HCEC 1CT (cell line): ENCODE data around the gene GHRL.
A peak's percentile ranks its signal among the peaks of the same experiment; 100 is the strongest.
"Not testable (repeated sequence)": the region's sequence is repeated elsewhere in the genome, so short reads cannot be mapped to it uniquely, and the experiment has no call there.

ENCODE experiments used
- DNase-seq: peaks from one replicate; pipeline ENCODE4 v3.0.0-alpha.2; 2017

The GHRL gene

DNA sequence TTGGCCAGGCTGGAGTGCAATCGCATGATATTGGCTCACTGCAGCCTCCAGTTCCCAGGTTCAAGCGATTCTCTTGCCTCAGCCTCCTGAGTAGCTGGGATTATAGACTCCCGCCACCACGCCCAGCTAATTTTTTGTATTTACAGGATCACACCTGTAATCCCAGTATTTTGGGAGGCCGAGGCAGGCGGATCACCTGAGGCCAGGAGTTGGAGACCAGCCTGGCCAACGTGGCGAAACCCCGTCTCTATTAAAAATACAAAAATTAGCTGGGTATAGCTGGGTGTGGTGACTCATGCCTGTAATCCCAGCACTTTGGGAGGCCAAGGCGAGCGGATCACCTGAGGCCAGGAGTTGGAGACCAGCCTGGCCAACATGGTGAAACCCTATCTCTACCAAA is 20.3 kb downstream of the GHRL start:
- not testable (repeated sequence) for DNase-seq

- no peak for DNase-seq
Observed at GRCh38 chr3:10269443-10269842, 23.3 kb downstream of the GHRL start.

DNA sequence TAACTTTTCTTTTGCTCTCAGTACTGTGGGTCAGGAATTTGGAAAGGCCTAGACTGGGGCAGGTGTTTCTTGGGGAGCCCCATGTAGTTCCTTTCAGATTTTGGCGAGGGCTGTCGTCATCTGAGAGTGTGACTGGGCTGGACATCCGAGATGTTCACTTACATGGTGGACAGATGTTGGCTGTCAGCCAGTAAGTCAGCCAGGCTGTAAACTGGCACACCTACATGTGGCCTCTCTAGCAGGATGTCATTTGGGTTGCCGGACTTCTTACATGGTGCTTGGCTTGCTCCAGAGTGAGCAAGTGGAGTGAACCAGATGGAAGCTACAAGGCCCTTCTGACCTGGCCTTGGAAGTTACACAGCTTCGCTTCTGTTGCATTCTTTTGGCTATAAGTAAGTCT is 23.8 kb downstream of the GHRL start:
- no peak for DNase-seq

- DNase-seq, result no peak
Observed at GRCh38 chr3:10268116-10268515, 24.6 kb downstream of the GHRL start.

GRCh38 chr3:10266936-10267335 is 25.8 kb downstream of the GHRL start:
- not testable (repeated sequence) for DNase-seq

DNA sequence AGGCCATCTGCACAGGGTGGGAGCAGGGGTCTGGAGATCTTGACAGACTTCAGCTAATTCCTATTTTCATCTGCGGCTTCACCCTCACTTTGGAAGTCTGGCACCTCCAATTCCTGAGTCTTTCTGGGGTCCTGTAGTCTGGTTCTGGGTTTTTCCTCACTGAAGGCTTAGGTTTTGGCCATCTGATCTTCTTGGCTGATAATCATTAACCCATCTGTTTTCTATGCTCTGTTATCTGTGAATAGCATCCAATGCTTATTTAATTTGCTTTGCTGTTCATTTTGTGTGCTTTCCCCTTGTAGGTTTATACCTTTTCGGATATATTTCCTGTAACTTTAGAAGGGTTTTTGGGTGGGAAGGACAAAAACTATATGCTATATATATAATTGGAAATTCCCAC is 26.9 kb downstream of the GHRL start:
- DNase-seq, result no peak

DNA sequence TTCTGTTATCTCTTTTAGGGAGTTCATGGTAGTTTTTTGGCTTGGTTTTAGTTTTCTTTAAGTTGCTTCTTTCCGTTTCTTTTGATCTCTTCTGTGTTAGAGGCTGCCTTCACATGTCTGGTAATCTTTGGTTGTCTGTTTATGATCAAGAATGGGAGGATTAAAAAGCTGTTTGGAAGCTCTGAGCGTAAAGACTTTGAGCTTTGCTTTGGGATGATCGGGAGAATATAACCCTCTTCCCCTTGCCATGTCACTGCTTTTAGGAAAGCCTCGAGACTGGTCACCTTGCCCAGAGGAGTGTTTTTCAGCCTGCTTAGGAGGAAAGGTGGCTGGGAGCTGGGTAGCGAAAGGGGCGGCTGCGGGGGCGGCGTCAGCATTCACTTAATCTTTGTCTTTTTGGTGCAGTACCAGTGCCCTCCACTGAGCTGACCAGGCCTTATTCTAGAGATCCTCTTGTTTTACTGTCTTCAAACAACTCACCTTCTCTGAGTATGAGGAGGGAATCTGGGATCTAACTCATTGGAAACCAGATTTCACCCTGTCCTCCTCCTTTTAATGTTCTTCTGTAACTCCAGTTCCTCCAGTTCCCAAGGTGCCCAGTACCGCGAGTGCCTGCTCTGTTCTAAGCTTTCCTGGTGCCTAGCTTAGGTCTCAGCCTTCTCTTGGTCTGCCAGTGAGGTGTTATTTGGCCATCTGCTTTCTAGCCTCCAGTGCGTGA is 28.9 kb downstream of the GHRL start:
- DNase-seq, result peak; percentile 23

GRCh38 chr3:10262027-10262426 is 30.7 kb downstream of the GHRL start:
- no peak for DNase-seq

DNA sequence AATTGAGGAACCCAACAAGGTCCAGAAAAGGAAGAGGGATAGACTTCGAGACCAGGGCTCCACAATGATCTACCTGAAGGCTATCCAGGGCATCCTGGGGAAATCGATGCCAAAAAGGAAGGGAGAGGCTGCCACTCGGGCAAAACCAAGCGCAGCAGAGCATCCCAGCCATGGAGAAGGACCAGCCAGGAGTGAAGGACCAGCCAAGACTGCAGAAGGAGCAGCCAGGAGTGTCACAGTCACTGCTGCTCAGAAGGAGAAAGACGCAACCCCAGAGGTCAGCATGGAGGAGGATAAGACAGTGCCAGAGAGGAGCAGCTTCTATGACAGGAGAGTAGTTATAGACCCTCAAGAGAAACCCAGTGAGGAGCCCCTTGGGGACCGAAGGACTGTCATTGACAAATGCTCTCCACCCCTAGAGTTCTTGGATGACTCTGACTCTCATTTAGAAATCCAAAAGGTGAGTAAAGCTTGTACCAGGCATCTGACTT is 32.5 kb downstream of the GHRL start:
- no peak for DNase-seq

DNA sequence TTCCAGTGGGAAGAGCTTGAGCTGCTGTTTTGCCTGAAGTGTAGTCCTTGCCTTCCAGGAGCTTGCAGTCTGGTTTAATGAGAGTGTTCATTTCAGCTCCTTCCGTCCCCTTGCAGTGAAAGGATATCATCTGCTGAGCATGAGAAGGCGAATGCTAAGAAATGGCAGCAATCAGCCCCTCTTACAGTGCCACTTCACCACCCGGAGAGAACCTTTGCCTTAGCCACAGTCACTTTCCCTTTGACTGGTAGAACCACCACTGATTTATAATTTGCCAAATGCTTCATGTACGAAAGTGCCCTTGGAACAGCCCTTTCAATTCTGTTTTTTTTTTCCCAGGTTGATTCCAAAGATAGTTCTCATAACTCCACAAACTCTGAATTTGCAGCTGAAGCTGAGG is 32.9 kb downstream of the GHRL start:
- DNase-seq, result no peak

GRCh38 chr3:10259036-10259435 is 33.7 kb downstream of the GHRL start:
- no peak for DNase-seq

- DNase-seq, result no peak
Observed at GRCh38 chr3:10255835-10256234, 36.9 kb downstream of the GHRL start.

- DNase-seq, result no peak
Observed at GRCh38 chr3:10253731-10254130, 39.0 kb downstream of the GHRL start.

DNA sequence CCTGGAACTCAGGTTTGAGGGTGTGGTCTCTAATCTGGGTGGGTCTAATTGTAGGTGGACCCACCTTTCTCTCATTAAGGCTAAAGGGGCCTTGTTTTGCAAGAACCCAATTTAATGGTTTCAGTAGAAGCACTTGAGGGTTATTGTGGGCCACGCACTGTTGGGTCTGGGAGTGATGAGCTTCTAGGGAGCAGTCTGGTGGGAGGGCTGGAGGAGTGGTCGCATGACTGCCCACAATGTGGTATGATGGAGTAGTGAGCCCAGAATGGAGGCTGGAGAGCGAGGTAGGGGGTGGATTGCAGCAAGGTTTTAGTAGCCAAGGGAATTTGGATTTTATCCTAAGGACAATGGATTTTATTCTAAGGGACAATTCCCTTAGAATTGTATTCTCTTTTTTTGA is 41.7 kb downstream of the GHRL start:
- DNase-seq, result no peak

- no peak for DNase-seq
Observed at GRCh38 chr3:10249833-10250232, 42.9 kb downstream of the GHRL start.

DNA sequence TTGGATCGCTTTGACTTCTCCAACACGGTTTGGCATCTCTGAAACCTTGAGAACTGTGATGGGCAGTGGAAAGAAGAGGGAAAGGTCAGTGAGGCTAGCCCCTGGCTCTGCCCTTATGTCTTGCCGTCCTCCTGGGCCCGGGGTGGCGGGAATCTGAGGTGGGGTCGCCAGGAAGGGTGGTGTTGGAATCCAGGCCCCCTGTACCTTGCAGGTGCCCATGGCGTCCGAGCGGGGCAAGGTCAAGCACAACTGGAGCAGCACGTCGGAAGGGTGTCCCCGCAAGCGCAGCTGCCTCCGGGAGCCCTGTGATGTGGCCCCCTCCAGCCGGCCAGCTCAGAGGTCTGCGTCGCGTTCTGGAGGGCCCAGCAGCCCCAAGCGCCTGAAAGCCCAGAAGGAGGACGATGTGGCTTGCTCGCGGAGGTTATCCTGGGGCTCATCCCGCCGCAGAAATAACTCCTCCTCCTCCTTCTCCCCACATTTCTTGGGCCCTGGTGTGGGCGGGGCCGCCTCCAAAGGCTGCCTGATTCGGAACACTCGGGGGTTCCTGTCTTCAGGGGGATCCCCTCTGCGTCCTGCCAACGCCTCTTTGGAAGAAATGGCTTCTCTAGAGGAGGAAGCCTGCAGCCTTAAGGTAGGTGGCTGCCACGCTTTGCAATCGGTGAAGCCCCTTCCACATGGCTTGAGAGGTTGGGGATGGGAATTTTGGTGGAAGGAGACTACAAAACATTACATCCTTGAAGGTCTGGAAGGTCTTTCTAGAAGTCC is 43.6 kb downstream of the GHRL start:
- DNase-seq, result peak; percentile 41

GRCh38 chr3:10248184-10248983 is 44.4 kb downstream of the GHRL start, which contains the start of gene TATDN2:
Gene TATDN2, plus strand, starts transcription at chr3:10248459. Its CDS starts 742 bp downstream, at chr3:10249201.
- DNase-seq, result peak; percentile 95

DNA sequence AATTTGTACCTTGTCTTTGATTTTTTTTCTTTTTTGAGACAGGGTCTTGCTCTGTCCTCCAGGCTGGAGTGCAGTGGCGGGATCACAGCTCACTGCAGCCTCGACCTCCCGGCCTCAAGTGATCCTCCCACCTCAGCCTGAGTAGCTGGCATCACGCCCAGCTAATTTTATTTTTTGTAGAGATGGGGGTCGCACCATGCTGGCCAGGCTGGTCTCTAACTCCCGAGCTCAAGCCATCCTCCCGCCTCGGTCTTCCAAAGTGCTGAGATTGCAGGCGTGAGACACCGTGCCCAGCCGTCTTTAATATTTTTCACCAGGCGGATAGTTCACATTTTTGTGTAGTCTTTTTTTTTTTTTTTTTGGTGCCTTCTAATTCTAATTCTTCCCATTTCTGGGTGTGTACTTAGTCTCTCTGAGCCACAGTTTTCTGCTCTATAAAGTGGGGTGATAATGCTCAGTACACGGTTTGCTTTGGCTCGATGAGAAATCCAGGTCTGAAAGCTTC is 45.0 kb downstream of the GHRL start:
- no peak for DNase-seq

DNA sequence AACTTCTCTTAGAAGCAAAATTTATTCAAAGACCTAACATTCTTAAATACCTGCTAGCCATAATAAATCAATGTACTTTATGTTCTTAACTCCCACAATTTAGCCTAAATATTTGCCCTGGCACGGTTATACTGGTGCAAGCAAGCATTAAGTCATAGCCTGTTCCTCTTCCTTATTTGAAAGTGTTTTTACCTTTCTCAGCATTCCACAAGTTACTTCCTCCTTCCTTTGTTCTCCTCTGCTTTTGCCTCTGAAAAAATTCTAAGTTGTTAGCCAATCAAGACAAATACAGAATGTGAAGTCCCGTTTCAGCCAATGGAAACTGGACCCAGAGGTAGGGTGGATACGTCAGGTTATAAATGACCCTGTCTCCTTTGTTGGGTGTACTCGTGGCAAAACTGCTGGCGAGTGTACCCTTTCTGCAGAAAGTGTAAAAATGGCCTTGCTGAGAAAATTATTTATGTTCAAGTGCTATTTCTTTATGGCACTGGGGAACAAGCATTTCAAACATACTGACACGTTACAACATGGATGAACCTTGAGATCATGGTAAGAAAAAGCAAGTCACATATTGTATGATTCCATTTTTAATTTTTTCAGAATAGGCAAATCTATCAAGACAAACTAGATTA is 47.5 kb downstream of the GHRL start:
- no peak for DNase-seq

DNA sequence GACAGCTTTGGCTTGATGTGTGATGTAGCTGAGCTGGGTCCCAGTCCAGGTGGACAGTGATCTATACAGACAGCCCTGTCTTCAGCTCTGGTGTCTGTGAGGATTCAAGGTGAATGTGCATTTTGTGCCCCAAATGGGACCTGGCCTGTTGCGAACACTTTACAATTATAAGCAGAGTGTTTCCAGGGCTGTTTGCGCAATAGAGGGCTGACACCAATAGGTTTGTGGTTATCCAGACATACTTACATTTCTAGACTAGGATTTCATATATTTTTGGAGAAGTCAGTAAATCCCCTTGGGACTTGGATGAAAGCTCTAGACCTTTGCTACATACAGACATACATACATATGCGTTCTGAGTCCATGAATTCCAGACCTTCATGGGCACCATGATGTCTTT is 48.7 kb downstream of the GHRL start:
- no peak for DNase-seq

- DNase-seq, result no peak
Observed at GRCh38 chr3:10242182-10243065, 50.3 kb downstream of the GHRL start.

- DNase-seq, result no peak
Observed at GRCh38 chr3:10240799-10241198, 51.9 kb downstream of the GHRL start.
